DND-41 (cell line): ENCODE measurements around the gene CFAP157.

ENCODE experiments used
- EZH2 ChIP-seq: IDR thresholded peaks from 3 replicates; pipeline ENCODE4 v1.6.1; 2012; ENCODE audit warnings: borderline replicate concordance, low read depth, mild to moderate bottlenecking, moderate library complexity, low read length, inconsistent platforms; ENCODE audit not compliant: severe bottlenecking
- TF ChIP-seq, protein P1 (sequence below): IDR thresholded peaks from 2 replicates; pipeline ENCODE4 v1.5.1; 2012; ENCODE audit warnings: borderline replicate concordance, low read length, moderate library complexity, mild to moderate bottlenecking; ENCODE audit not compliant: poor library complexity, severe bottlenecking; ENCODE audit errors: extremely low read depth

DNA sequence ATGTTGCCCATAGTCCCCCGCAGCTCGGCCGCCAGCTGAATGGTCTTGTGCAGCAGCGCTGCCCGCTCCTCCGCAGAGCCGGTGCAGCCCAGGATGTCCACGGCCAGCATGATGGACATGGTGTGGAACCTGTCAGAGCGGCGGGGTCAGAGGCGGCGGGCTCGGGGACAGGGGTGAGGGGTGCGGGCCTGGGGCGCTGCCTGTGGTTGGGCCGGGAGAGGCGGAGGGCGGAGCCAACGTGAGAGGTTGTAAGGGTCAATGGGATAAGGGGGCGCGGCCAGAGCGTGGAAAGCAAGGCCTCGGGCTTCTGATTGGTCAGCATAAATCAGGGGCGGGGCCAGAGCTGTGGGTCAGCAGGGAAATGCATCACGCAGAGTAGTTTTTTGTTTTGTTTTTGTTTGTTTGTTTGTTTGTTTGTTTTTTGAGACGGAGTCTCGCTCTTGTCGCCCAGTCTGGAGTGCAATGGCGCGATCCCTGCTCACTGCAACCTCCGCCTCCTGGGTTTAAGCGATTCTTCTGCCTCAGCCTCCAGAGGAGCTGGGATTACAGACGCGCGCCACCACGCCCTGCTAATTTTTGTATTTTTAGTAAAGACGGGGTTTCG lies 35.1 kb downstream of the CFAP157 start:
- TF ChIP-seq, protein P1, sequence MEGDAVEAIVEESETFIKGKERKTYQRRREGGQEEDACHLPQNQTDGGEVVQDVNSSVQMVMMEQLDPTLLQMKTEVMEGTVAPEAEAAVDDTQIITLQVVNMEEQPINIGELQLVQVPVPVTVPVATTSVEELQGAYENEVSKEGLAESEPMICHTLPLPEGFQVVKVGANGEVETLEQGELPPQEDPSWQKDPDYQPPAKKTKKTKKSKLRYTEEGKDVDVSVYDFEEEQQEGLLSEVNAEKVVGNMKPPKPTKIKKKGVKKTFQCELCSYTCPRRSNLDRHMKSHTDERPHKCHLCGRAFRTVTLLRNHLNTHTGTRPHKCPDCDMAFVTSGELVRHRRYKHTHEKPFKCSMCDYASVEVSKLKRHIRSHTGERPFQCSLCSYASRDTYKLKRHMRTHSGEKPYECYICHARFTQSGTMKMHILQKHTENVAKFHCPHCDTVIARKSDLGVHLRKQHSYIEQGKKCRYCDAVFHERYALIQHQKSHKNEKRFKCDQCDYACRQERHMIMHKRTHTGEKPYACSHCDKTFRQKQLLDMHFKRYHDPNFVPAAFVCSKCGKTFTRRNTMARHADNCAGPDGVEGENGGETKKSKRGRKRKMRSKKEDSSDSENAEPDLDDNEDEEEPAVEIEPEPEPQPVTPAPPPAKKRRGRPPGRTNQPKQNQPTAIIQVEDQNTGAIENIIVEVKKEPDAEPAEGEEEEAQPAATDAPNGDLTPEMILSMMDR: no peak
- no peak for TF ChIP-seq EZH2
